Activated T-helper 2 cell treated with anti-CD3 and anti-CD28 coated beads, Interferon-gamma antibody, Interleukin-2, Interleukin-4, amounts not matched to agents 10 μg/mL and 5 μg/mL and 100 μg/mL, durations not matched to agents 14 hours and 24 hours and 36 hours (primary cell): ENCODE measurements around the gene RNF145. TPM values are rescaled to one million over a fixed set of nuclear protein-coding genes. Genes with fewer than 3 reads are reported as not detected.

ENCODE experiments used
- total RNA-seq: library from RNA; stranded (reverse); gene quantifications from 2 replicates; pipeline ENCODE4 v1.2.3, GENCODE V29; 2022

RNF145 gene
- total RNA-seq, 1 donor from 2014 or later: 124 TPM

Other genes starting within 250 kb of the RNF145 start
- 0.16 TPM in 1 of 2 replicates, not detected in the other for gene EBF1, start 109.6 kb downstream of the RNF145 start, total RNA-seq
- gene UBLCP1, start 53.7 kb upstream of the RNF145 start, total RNA-seq: 25.2 and 26.7 TPM in 2 replicates
- not detected in 2 replicates for gene IL12B, start 120.9 kb upstream of the RNF145 start, total RNA-seq